Smooth muscle cell (in vitro differentiated cells): ENCODE results near the gene SH3BP4. TPM values are rescaled to one million over a fixed set of nuclear protein-coding genes. Genes with fewer than 3 reads are reported as not detected.

Experiments
- DNase-seq: peaks from one replicate; lab custom pipeline; 2025; ENCODE audit not compliant: unreplicated experiment; lab: John Stamatoyannopoulos, UW
- H2AFZ ChIP-seq: fragments of 200-600 bp; sonication (generic); 2 replicates; pipeline ENCODE4 v1.6.0; 2016; ENCODE audit warnings: antibody characterized with exemption, low read depth, mild to moderate bottlenecking
- H3F3A ChIP-seq: fragments of 200-600 bp; sonication (generic); 2 replicates; pipeline ENCODE4 v1.6.0; 2017; ENCODE audit warnings: antibody characterized with exemption, low read depth
- H3K27ac ChIP-seq: fragments of 200-600 bp; sonication (generic); 2 replicates; pipeline ENCODE4 v1.5.1; 2016; ENCODE audit warnings: low read depth, mild to moderate bottlenecking
- H3K27me3 ChIP-seq: fragments of 200-600 bp; sonication (generic); 2 replicates; pipeline ENCODE4 v1.6.1; 2016; ENCODE audit warnings: low read depth, mild to moderate bottlenecking
- H3K36me3 ChIP-seq: fragments of 200-600 bp; sonication (generic); 2 replicates; pipeline ENCODE4 v1.5.1; 2016; ENCODE audit warnings: low read depth
- H3K4me1 ChIP-seq: fragments of 200-600 bp; sonication (generic); 2 replicates; pipeline ENCODE4 v1.5.1; 2016; ENCODE audit warnings: low read depth
- H3K4me2 ChIP-seq: fragments of 200-600 bp; sonication (generic); 2 replicates; pipeline ENCODE4 v1.6.0; 2016; ENCODE audit warnings: mild to moderate bottlenecking
- H3K4me3 ChIP-seq: fragments of 200-600 bp; sonication (generic); 2 replicates; pipeline ENCODE4 v1.5.1; 2016; ENCODE audit warnings: mild to moderate bottlenecking
- H3K79me2 ChIP-seq: fragments of 200-600 bp; sonication (generic); 2 replicates; pipeline ENCODE4 v1.6.0; 2016; ENCODE audit warnings: low read depth, mild to moderate bottlenecking
- H3K9ac ChIP-seq: fragments of 200-600 bp; sonication (generic); 2 replicates; pipeline ENCODE4 v1.6.0; 2016; ENCODE audit warnings: low read depth
- H3K9me3 ChIP-seq: fragments of 200-600 bp; sonication (generic); replicated peaks from 2 replicates; pipeline ENCODE4 v1.5.1; 2016; ENCODE audit warnings: low read depth
- H4K20me1 ChIP-seq: fragments of 200-600 bp; sonication (generic); 2 replicates; pipeline ENCODE4 v1.6.0; 2016; ENCODE audit warnings: low read depth
- CTCF ChIP-seq: fragments of 200-600 bp; sonication (generic); IDR thresholded peaks from 2 replicates; pipeline ENCODE4 v1.5.1; 2017; ENCODE audit warnings: borderline replicate concordance, mild to moderate bottlenecking, antibody characterized with exemption; ENCODE audit not compliant: insufficient read depth, poor library complexity, severe bottlenecking
- WGBS: methylation state at CpG from one replicate; pipeline ENCODE4 v1.1.7; 2016; ENCODE audit warnings: low lambda C conversion rate; 5-methylcytosine and 5-hydroxymethylcytosine counted together
- polyA plus RNA-seq: library from polyadenylated mRNA; unstranded; fragments of >200 nt; fragmentation: Nextera tagmentation; extraction: Ambion mirVana; gene quantifications from 2 replicates; pipeline ENCODE4 v1.2.1, GENCODE V29; 2016
- total RNA-seq: library from RNA; depleted of rRNA; stranded (reverse); fragments of >200 nt; gene quantifications from 2 replicates; pipeline ENCODE4 v1.2.3, GENCODE V29; 2014

SH3BP4 gene
- total and polyA plus RNA-seq, 2 experiments from 2014 or later: 38.9 to 47.7 TPM

GRCh38 chr2:235080101-235080500, 128.3 kb downstream of the SH3BP4 start:
- H4K20me1 ChIP-seq: no peaks in the 10 kb centered on the region
- no peaks in the 10 kb centered on the region for H3K27me3 ChIP-seq
- no peaks in the 10 kb centered on the region for H3K4me1 ChIP-seq
- H3K27ac ChIP-seq: no peak overlapping the region
- H3K4me3 ChIP-seq: no peak overlapping the region
- TF ChIP-seq CTCF: no peak
- H3K36me3 ChIP-seq: no peaks in the 10 kb centered on the region
- DNase-seq: no peak
- H3F3A ChIP-seq: no peaks in the 10 kb centered on the region
- H2AFZ ChIP-seq: no peak overlapping the region
- WGBS: 82% methylated on average over 2 of the region's 2 CpGs
- H3K79me2 ChIP-seq: no peaks in the 10 kb centered on the region
- no peak overlapping the region for H3K4me2 ChIP-seq
- no peaks in the 10 kb centered on the region for H3K9me3 ChIP-seq
- no peak overlapping the region for H3K9ac ChIP-seq

GRCh38 chr2:235082578-235083338, 130.9 kb downstream of the SH3BP4 start:
- no peak for DNase-seq
- H3K4me1 ChIP-seq: no peaks in the 10 kb centered on the region

GRCh38 chr2:235083822-235084221, 132.0 kb downstream of the SH3BP4 start:
- 94% methylated on average over 3 of the region's 3 CpGs for WGBS
- no peaks in the 10 kb centered on the region for H3K36me3 ChIP-seq

More at GRCh38 chr2:235082578-235083338, 130.9 kb downstream of the SH3BP4 start:
- no peak for TF ChIP-seq CTCF
- no peaks in the 10 kb centered on the region for H3K9me3 ChIP-seq
- no peaks in the 10 kb centered on the region for H4K20me1 ChIP-seq
- WGBS: 86% methylated on average over 8 of the region's 8 CpGs
- no peaks in the 10 kb centered on the region for H3K36me3 ChIP-seq
- no peak overlapping the region for H2AFZ ChIP-seq
- no peaks in the 10 kb centered on the region for H3K27me3 ChIP-seq
- H3K4me2 ChIP-seq: no peak overlapping the region
- no peaks in the 10 kb centered on the region for H3K79me2 ChIP-seq
- no peak overlapping the region for H3K27ac ChIP-seq
- no peaks in the 10 kb centered on the region for H3F3A ChIP-seq
- H3K4me3 ChIP-seq: no peak overlapping the region
- no peak overlapping the region for H3K9ac ChIP-seq

More at GRCh38 chr2:235083822-235084221, 132.0 kb downstream of the SH3BP4 start:
- TF ChIP-seq CTCF: no peak
- H3F3A ChIP-seq: no peaks in the 10 kb centered on the region
- H2AFZ ChIP-seq: no peak overlapping the region
- no peak overlapping the region for H3K4me2 ChIP-seq
- H3K4me3 ChIP-seq: no peak overlapping the region
- no peaks in the 10 kb centered on the region for H4K20me1 ChIP-seq
- H3K4me1 ChIP-seq: no peaks in the 10 kb centered on the region
- no peak overlapping the region for H3K27ac ChIP-seq
- no peaks in the 10 kb centered on the region for H3K9me3 ChIP-seq
- peaks cover 5% of the 10 kb centered on the region for H3K27me3 ChIP-seq
- no peak for DNase-seq
- H3K79me2 ChIP-seq: no peaks in the 10 kb centered on the region
- no peak overlapping the region for H3K9ac ChIP-seq
